Gastrocnemius medialis (tissue), 4 donors: ENCODE data around the gene COMMD8.

ENCODE experiments used
- POLR2A ChIP-seq, 2 donors: fragments of 450-650 bp; IDR thresholded peaks; one replicate each; pipeline ENCODE4 v1.6.1; 2017; ENCODE audit warnings: antibody characterized with exemption in 2 of 2, mild to moderate bottlenecking in 2 of 2, moderate library complexity in 2 of 2
- TF ChIP-seq, protein P1 (sequence below), 5 experiments: fragments of 450-650 bp in 3 of 5; fragments of 200-600 bp in 2 of 5; sonication (generic) in 2 of 5; IDR thresholded peaks in 4 of 5; conservative IDR thresholded peaks in 1 of 5; 1 replicate in 4 of 5; 2 replicates in 1 of 5; pipeline ENCODE4 v1.5.1; 2016 to 2019; ENCODE audit warnings: antibody characterized with exemption in 5 of 5, mild to moderate bottlenecking in 3 of 5, moderate library complexity in 3 of 5

GRCh38 chr4:47475411-47475810 lies 11.9 kb upstream of the COMMD8 start:
- TF ChIP-seq, protein P1, sequence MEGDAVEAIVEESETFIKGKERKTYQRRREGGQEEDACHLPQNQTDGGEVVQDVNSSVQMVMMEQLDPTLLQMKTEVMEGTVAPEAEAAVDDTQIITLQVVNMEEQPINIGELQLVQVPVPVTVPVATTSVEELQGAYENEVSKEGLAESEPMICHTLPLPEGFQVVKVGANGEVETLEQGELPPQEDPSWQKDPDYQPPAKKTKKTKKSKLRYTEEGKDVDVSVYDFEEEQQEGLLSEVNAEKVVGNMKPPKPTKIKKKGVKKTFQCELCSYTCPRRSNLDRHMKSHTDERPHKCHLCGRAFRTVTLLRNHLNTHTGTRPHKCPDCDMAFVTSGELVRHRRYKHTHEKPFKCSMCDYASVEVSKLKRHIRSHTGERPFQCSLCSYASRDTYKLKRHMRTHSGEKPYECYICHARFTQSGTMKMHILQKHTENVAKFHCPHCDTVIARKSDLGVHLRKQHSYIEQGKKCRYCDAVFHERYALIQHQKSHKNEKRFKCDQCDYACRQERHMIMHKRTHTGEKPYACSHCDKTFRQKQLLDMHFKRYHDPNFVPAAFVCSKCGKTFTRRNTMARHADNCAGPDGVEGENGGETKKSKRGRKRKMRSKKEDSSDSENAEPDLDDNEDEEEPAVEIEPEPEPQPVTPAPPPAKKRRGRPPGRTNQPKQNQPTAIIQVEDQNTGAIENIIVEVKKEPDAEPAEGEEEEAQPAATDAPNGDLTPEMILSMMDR (IDR thresholded peaks at IDR 0.05 in 4 of 5, conservative IDR thresholded peaks at IDR 0.05 in 1 of 5) = no peak
- TF ChIP-seq POLR2A (IDR thresholded peaks at IDR 0.05) = no peak
